Measurements from ENCODE around the gene TMED10.
A peak's percentile ranks its signal among the peaks of the same experiment; 100 is the strongest.

Gene TMED10

DNA sequence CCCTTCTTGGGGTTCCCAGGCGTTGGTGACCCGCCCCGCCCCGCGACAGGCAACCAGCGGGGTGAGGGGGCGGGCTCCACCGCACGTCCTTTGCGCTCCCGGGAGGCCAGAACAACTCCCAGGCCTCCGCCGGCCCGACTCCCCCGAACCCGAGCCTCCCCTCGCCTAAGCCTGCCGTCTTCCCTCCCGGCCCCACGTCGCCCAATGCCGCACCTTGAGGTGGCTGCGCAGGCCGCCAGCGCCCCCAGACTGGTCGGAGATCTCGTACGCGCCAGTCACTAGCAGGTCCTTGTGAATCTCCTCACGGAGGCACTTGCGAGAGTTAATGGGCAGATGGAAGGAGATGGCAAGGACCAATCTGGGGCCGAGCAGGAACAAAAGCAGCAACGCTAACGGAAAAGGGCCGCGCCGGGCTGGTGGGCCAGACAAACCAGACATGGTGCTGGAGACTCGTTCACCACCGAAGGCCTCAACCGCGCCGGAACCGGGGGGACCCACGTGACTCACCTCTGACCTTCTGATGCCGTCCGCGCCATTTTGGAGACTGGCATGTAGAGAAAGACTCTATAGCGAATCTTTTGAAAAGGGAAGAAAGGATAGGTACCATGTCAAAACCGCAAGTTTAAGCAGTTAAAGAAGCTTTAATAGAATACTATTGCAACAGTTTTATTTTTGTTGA lies at the start of gene TMED10:
Gene TMED10, minus strand, starts transcription at position 471 of the 679 bp plus-strand sequence. Its CDS starts 33 bp downstream, at position 438.
- peak; percentile 78 to 80 for DNase-seq (ENCODE audit: low read depth in 2 of 2)

GRCh38 chr14:75224561-75224960 lies 48.1 kb upstream of the TMED10 start:
- no peak for DNase-seq (ENCODE audit: low read depth in 2 of 2)

- DNase-seq (ENCODE audit: low read depth in 2 of 2) = no peak
Observed at GRCh38 chr14:75223664-75224154, 47.3 kb upstream of the TMED10 start.

GRCh38 chr14:75222208-75222701 lies 45.8 kb upstream of the TMED10 start:
- DNase-seq (ENCODE audit: low read depth in 2 of 2) = no peak

- DNase-seq (ENCODE audit: low read depth in 2 of 2) = no peak
Observed at GRCh38 chr14:75221797-75222196, 45.4 kb upstream of the TMED10 start.

DNA sequence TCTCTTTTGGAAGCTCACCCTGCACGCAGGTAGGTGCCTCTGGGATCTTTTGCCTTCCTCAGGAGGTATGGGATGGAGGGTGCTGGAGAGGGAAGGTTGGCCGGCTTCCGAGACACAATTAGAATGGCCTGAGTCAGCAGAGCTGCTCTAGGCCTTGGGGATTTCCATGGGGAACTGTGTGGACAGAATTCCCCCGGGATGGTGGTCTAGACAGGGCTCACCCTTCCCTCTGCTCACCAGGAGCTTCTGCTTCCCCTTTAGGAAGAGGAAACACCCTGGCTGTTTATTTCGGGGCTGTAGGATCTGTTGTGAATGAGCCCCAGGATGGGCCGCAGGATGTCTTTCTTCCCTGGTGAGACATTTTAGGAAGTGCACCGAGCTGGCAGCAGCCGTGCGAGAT lies 43.7 kb upstream of the TMED10 start:
- DNase-seq (ENCODE audit: low read depth in 2 of 2) = no peak

DNA sequence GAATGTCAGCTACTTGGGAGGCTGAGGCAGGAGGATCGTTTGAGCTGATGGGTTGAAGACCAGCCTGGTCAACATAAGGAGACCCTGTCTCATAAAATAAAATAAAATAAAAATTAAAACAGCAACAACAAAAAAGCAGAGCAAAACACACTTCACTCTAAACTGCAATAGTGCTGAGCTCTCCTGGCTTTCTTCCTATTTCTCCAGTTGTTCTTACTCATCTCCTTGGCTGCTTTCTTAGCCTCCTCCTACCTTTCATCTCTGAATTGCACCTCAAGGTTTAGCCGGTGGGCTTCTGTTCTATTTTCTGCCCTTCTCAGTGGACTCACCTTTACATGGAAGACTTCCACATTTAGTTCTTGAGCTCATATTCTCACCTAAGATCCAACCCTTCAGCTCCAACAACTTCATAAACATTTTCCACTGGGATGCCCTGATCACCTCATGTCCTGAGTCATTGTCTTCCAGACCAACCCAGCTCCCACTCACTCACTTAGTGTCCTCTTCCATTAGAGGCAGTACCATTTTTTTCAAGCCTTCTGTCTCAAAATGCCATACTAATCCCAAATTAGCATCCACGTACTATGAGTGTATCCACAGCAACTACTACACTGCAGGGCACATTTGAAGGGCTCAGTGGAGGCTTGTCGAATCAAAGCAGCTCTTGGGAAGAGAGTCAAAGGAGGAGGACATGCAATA lies 41.2 kb upstream of the TMED10 start:
- DNase-seq (ENCODE audit: low read depth in 2 of 2) = no peak

GRCh38 chr14:75216427-75217006 lies 40.1 kb upstream of the TMED10 start:
- DNase-seq (ENCODE audit: low read depth in 2 of 2) = no peak

DNA sequence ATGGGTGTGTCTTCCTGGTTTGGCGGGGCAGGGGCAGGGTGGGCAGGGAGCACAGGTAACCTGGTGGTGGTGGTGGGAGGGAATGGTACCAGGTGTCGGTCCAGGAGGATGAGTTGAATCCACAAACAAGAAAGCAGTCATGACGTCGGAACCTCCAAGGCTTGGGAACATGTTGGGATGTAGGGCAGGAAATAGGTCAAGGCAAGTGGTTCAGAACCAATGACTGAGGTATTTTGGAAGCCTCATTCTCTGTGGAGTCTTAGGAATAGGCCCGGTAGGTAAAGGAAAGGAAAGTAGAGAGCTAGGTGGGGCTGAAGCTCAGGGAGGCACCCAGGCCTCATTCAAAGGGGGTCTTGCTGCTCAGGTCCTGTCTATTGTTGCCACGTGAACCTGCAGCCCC lies 39.1 kb upstream of the TMED10 start:
- DNase-seq (ENCODE audit: low read depth in 2 of 2) = no peak

DNA sequence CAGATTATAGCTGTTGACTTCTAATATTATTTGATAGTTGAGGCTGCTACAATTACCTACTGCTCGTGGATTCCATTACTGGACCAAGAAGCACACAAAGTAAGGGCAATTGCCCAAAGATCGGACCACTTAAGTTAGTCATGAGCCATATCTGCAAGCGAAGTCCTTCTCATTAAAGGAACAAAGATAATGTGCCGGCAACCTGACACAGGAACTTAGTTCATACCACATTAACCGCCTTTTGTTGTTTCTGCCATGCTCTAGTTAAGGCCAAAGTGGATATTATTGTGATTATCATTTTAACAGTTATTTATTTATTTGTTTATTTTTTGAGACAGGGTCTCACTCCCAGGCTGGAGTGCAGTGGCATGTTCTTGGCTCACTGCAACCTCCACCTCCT lies 38.1 kb upstream of the TMED10 start:
- DNase-seq (ENCODE audit: low read depth in 2 of 2) = no peak

DNA sequence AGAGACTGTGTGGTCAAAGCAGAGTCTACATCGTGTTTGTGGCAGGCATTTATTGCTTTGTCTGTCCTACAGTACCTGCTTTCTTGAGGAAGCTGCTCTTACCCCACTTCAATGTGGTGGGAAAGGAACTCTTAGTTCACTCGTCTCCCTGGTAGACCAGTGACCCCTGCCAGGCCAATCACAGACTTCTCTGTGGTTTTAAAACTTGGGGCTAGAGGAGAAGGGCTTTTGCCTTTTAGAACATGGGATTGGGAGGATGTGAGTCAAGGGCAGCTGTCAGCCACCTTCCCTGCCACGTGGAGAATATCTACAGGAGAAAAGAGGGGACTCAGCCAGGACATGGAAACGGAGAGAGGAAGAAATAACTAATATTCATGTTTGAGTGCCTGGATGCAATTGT lies 36.8 kb upstream of the TMED10 start:
- no peak for DNase-seq (ENCODE audit: low read depth in 2 of 2)

DNA sequence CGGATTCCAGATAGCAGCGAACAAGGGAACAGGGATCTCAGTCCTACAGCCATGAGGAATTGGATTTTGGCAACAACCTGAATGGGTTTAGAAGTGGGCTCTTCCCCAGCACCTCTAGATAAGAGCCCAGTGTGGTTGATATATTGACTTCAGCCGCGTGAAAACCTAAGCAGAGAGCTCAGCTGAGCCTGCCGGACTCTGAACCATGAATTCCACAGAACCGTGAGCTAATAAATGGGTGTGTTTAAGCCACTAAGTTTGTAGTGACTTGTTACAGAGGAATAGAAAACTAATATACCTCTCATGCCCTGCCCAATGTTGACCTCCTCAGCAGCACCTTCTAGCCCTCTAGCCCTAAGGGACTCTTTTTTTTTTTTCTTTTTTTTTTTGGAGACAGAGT lies 32.4 kb upstream of the TMED10 start:
- DNase-seq (ENCODE audit: low read depth in 2 of 2) = no peak

DNA sequence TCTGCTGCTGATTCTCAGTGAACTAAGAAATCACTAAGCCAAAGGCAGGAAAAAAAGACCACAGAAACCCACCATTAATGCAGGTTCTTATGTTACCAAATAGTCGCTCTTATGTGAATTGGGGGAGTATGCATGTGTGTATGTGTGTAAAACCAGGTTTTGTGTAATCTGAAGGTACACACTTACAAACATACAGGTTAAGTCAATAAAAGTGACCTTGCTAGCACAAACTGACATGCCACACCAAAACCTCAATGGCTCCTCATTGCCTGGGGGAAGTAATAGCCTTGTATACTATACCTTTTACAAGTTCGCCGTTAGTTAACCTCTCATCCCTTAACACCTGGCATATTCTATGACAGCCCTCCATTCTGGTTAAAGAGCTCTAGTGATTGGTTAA lies 29.8 kb upstream of the TMED10 start:
- no peak for DNase-seq (ENCODE audit: low read depth in 2 of 2)

DNA sequence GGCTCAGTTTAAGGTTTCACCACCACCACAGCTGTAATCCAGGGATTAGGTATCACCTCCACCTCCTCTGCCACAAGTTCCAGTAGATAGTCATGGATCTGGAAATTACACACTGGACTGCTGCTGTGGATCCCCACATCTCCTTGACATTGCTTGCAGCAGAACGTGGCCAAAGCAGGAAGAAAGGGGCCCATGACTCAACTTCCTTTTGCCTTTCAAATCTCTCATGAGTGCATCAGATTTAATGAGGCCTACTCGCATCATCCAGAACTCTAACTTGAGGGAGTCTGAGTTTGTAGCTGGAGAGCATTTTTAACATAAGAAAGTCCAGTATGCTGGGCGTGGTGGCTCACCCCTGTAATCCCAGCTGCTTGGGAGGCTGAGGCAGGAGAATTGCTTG lies 29.2 kb upstream of the TMED10 start:
- no peak for DNase-seq (ENCODE audit: low read depth in 2 of 2)

- no peak for DNase-seq (ENCODE audit: low read depth in 2 of 2)
Observed at GRCh38 chr14:75204116-75204515, 27.7 kb upstream of the TMED10 start.

DNA sequence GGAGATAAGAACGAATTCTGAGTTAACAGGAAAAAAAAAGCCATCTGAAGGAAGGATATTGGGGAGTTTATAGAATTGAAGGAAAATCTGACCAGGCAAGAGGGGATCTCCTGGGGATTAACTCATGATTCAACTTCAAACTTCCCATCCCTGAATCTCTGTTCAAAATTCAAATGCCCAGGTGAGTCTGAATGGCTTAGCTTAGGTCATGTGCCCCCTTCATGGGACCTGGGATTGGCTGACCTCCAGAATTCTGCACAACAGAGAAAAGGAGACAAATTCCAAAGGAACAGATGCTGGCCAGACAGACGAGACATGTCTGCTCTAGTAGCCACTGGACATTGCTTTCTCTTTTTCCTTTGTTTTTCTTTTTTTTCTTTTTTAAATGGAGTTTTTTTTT lies 26.2 kb upstream of the TMED10 start:
- no peak for DNase-seq (ENCODE audit: low read depth in 2 of 2)

GRCh38 chr14:75201087-75201486 lies 24.7 kb upstream of the TMED10 start:
- no peak for DNase-seq (ENCODE audit: low read depth in 2 of 2)

DNA sequence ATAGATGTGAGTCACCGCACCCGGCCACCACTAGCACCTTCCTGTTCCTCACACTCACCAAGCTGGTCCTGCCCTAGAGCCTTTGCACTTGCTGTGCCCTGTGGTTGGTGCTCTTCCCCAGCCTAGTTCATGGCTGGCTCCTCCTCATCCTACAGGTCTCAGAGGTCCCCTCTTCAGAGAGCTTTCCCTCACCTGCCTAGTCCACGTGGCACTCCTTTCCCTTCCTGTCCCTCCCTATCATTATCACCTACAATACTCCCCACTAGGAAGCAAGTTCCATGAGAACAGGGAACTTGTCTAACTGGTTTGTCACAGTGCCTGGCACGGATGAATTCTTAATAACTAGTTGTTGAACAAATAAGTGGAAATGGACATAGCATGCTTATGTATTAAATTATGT lies 24.0 kb upstream of the TMED10 start:
- DNase-seq (ENCODE audit: low read depth in 2 of 2) = no peak

DNA sequence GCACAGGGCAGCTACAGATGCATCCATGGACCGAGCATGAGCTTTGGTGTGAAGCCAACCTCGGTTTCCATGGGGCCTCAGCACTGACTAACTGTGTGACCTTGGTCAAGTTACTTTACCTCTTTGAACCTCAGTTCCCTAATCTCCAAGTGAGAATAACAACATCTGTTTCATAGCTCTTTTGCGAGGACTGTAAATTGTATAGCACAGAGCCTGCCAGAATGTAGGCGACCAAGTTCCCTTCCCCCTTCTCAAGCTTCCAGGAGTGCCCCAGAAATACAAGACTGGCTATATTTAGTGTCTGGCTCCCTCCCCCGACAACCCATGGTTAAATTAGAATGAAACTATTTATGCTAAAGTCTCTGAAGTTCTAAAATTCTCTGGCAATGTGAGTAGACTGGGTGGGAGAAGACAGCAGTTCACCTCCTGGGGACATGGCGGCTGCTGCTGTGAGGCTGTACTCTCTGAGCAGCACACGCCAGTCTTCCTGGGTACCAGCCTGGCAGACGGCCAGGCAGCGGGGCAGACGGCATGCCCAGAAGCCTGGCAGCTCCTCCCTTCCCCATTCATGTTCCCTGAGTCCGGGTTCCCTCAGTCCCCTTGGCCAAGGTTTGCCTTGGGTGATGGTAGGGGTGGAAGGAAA lies 22.0 kb upstream of the TMED10 start:
- no peak for DNase-seq (ENCODE audit: low read depth in 2 of 2)

GRCh38 chr14:75197338-75197737 lies 20.9 kb upstream of the TMED10 start:
- DNase-seq (ENCODE audit: low read depth in 2 of 2) = no peak

GRCh38 chr14:75196468-75196867 lies 20.1 kb upstream of the TMED10 start:
- DNase-seq (ENCODE audit: low read depth in 2 of 2) = no peak

GRCh38 chr14:75196064-75196463 lies 19.7 kb upstream of the TMED10 start:
- no peak for DNase-seq (ENCODE audit: low read depth in 2 of 2)

Measured in stimulated activated CD8-positive, alpha-beta memory T cell treated with anti-CD3 and anti-CD28 coated beads, Interleukin-15, amount 100 ng/mL, for 48 hours (primary cell).